ENCODE measurements around the gene TMEM87B.

The TMEM87B gene

DNA sequence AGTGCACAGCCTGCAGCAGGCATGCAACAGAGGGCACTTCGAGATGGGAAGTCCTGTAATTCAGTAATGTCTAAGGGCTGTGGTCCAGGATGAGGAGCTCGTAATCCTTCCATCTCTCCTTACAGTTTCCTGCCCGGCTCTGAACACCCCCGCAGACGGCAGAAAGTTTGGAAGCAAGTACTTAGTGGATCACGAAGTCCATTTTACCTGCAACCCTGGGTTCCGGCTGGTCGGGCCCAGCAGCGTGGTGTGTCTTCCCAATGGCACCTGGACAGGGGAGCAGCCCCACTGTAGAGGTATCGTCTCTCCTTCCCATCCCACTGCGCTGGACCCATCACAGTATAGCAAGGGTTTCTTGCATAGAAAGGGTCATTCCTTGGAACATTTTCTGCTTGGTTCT, 109.8 kb downstream of the TMEM87B start:
- no peak for DNase-seq (ENCODE audit: low read depth in 3 of 3, low spot score in 1 of 3)

GRCh38 chr2:112165296-112165695, 110.2 kb downstream of the TMEM87B start:
- no peak for DNase-seq (ENCODE audit: low read depth in 3 of 3, low spot score in 1 of 3)

GRCh38 chr2:112166806-112167499, 111.9 kb downstream of the TMEM87B start:
- no peak for DNase-seq (ENCODE audit: low read depth in 3 of 3, low spot score in 1 of 3)

GRCh38 chr2:112168422-112169124, 113.5 kb downstream of the TMEM87B start:
- DNase-seq (ENCODE audit: low read depth in 3 of 3, low spot score in 1 of 3) = no peak

Measured in stimulated activated CD4-positive, alpha-beta T cell treated with anti-CD3 and anti-CD28 coated beads, TNF-alpha, amount 100 ng/mL, for 1 hour (primary cell).